Vagina (tissue), 2 donors: Measurements from ENCODE around the gene SH2D1B. TPM values are rescaled to one million over a fixed set of nuclear protein-coding genes. Genes with fewer than 3 reads are reported as not detected.

ENCODE experiments used
- DNase-seq, 2 donors: peaks; one replicate each; pipeline ENCODE4 v3.0.0-alpha.2; 2017; ENCODE audit errors: extremely low spot score in 2 of 2
- H3K27ac ChIP-seq: fragments of 200-600 bp; sonication (generic); one replicate; pipeline ENCODE4 v1.5.1; 2019
- H3K27me3 ChIP-seq: fragments of 200-600 bp; sonication (generic); one replicate; pipeline ENCODE4 v1.5.1; 2019
- H3K36me3 ChIP-seq, 2 donors: fragments of 200-600 bp; sonication (generic); one replicate each; pipeline ENCODE4 v1.5.1; 2017 to 2019
- H3K4me1 ChIP-seq: fragments of 200-600 bp; sonication (generic); one replicate; pipeline ENCODE4 v1.5.1; 2019
- H3K4me3 ChIP-seq, 2 donors: fragments of 200-600 bp; sonication (generic); 1 replicate in 1 of 2; 2 replicates in 1 of 2; pipeline ENCODE4 v1.5.1; 2016 to 2019
- H3K9me3 ChIP-seq: fragments of 200-600 bp; sonication (generic); one replicate; pipeline ENCODE4 v1.5.1; 2019
- CTCF ChIP-seq, 3 experiments: fragments of 450-650 bp in 2 of 3; fragments of 200-600 bp in 1 of 3; sonication (generic) in 1 of 3; IDR thresholded peaks; one replicate each; pipeline ENCODE4 v1.5.1; 2017 to 2019; ENCODE audit warnings: antibody characterized with exemption in 3 of 3, mild to moderate bottlenecking in 2 of 3, moderate library complexity in 2 of 3
- POLR2A ChIP-seq, 2 donors: fragments of 450-650 bp; IDR thresholded peaks; one replicate each; pipeline ENCODE4 v1.6.1; 2017; ENCODE audit warnings: antibody characterized with exemption in 2 of 2, mild to moderate bottlenecking in 2 of 2, moderate library complexity in 2 of 2
- POLR2AphosphoS5 ChIP-seq, 2 donors: sonication (generic); formaldehyde crosslinking; IDR thresholded peaks; one replicate each; pipeline ENCODE4 v1.9.0; 2017; ENCODE audit warnings: antibody characterized with exemption in 2 of 2, mild to moderate bottlenecking in 2 of 2, low read depth in 1 of 2; ENCODE audit not compliant: insufficient read depth in 1 of 2
- intact Hi-C: fragments of 100-400 bp; cut with DNase I; formaldehyde crosslinking; loops from one replicate; pipeline ENCODE4 v1.15.1; 2023
- total RNA-seq: library from RNA; depleted of rRNA; stranded (reverse); fragments of >200 nt; gene quantifications from one replicate; pipeline ENCODE4 v1.2.3, GENCODE V29; 2016

SH2D1B gene
- total RNA-seq, 1 donor from 2014 or later = not detected

- Histone ChIP-seq H3K4me3 (no peak overlapping the region), H3K27ac (no peak overlapping the region), H3K4me1 (no peaks in the 10 kb centered on the region), H3K9me3 (no peaks in the 10 kb centered on the region), H3K27me3 (no peaks in the 10 kb centered on the region), H3K36me3 (no peaks in the 10 kb centered on the region)
- intact Hi-C loops = no loop called here
- no peak for DNase-seq
- TF ChIP-seq POLR2AphosphoS5 (IDR thresholded peaks at IDR 0.05; ENCODE audit: insufficient read depth in 1 of 2, low read depth in 1 of 2) (no peak), POLR2A (IDR thresholded peaks at IDR 0.05) (no peak), CTCF (IDR thresholded peaks at IDR 0.05) (no peak)
Observed at GRCh38 chr1:162430583-162430982, 18.6 kb upstream of the SH2D1B start.

- H3K27ac ChIP-seq = no peak overlapping the region
- TF ChIP-seq POLR2A (IDR thresholded peaks at IDR 0.05) (no peak), CTCF (IDR thresholded peaks at IDR 0.05) (no peak), POLR2AphosphoS5 (IDR thresholded peaks at IDR 0.05; ENCODE audit: insufficient read depth in 1 of 2, low read depth in 1 of 2) (no peak)
- H3K4me3 ChIP-seq = no peak overlapping the region
- no peak for DNase-seq
- H3K4me1 ChIP-seq = no peaks in the 10 kb centered on the region
- H3K9me3 ChIP-seq = no peaks in the 10 kb centered on the region
- H3K36me3 ChIP-seq = no peaks in the 10 kb centered on the region
- H3K27me3 ChIP-seq = no peaks in the 10 kb centered on the region
- intact Hi-C loops = no loop called here
Observed at GRCh38 chr1:162422662-162423375, 10.9 kb upstream of the SH2D1B start.

GRCh38 chr1:162421258-162422164 is 9.6 kb upstream of the SH2D1B start:
- TF ChIP-seq POLR2AphosphoS5 (IDR thresholded peaks at IDR 0.05; ENCODE audit: insufficient read depth in 1 of 2, low read depth in 1 of 2) = no peak
- TF ChIP-seq POLR2A (IDR thresholded peaks at IDR 0.05) = no peak
- no peak for TF ChIP-seq CTCF (IDR thresholded peaks at IDR 0.05)
- Histone ChIP-seq H3K4me1 (no peaks in the 10 kb centered on the region), H3K27me3 (no peaks in the 10 kb centered on the region), H3K36me3 (no peaks in the 10 kb centered on the region), H3K27ac (no peak overlapping the region), H3K9me3 (no peaks in the 10 kb centered on the region), H3K4me3 (no peak overlapping the region)
- intact Hi-C loops = no loop called here
- no peak for DNase-seq

GRCh38 chr1:162420120-162420519 is 8.2 kb upstream of the SH2D1B start:
- Histone ChIP-seq H3K27me3 (no peaks in the 10 kb centered on the region), H3K4me1 (no peaks in the 10 kb centered on the region), H3K4me3 (no peak overlapping the region), H3K9me3 (no peaks in the 10 kb centered on the region), H3K36me3 (no peaks in the 10 kb centered on the region), H3K27ac (no peak overlapping the region)
- intact Hi-C loops = no loop called here
- TF ChIP-seq CTCF (IDR thresholded peaks at IDR 0.05) (no peak), POLR2AphosphoS5 (IDR thresholded peaks at IDR 0.05; ENCODE audit: insufficient read depth in 1 of 2, low read depth in 1 of 2) (no peak), POLR2A (IDR thresholded peaks at IDR 0.05) (no peak)
- DNase-seq = no peak
